ENCODE measurements around the gene ZNF609.
"Not testable (repeated sequence)": the region's sequence is repeated elsewhere in the genome, so short reads cannot be mapped to it uniquely, and the experiment has no call there.

The ZNF609 gene

DNA sequence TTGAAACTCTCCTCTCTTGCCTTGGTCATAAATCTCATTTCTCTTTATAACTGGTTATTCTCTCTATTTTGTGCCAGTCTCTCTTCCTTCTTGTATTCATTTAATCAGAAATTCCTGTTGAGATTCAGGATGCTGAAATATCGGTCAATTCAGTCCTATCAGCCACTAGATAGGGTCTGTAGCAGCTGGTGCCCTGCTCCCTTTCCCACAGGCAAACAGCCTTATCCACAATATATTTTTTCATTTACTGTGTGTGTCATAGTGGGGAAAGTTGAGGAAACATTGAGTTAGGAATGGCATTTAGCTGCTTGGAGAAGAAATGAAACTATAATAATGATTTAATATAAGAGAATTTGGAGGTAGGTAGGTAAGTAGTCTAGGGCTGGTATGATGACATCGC is 168.7 kb downstream of the ZNF609 start:
- no peak for DNase-seq

DNA sequence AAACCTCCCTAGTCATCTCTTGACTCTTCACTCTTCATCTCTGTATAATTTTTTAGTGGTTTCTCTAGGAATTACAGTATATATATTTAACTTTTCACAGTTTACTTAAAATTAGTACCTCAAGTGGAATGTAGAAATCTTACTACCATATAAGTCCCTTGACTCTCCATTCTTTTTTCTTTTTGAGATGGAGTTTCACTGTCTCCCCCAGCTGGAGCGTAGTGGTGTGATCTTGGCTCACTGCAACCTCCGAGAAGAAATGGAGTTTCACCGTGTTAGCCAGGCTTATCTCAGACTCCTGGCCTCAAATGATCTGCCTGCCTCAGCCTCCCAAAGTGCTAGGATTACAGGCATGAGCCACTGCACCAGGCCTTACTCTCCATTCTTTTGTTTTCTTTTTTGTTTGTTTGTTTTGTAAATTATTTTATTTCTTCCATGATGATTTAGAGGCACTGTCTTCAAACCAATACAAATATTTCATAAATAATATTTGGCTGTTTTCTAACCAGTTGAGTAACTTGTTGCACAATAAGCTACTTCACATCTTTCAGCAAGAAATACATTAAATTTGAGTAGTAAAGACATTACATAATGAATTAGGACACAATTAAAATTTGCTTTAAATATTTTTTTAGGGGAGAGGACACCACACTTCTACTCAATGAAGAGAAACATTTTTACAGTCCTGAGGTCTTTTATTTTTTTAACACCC is 170.2 kb downstream of the ZNF609 start:
- no peak for DNase-seq

DNA sequence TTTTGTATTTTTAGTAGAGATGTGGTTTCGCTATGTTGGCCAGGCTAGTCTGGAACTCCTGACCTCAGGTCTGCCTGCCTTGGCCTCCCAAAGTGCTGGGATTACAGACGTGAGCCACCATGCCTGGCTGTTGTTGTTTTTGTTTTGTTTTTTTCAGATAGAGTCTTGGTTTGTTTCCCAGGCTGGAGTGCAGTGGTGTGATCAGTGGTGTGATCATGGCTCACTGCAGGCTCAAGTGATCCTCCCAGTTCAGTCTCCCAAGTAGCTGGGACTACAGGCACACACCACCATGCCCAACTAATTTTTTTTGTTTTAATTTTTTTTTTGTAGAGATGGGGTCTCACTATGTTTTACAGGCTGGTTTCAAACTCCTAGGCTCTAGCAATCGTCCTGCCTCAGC is 172.3 kb downstream of the ZNF609 start:
- not testable (repeated sequence) for DNase-seq

DNA sequence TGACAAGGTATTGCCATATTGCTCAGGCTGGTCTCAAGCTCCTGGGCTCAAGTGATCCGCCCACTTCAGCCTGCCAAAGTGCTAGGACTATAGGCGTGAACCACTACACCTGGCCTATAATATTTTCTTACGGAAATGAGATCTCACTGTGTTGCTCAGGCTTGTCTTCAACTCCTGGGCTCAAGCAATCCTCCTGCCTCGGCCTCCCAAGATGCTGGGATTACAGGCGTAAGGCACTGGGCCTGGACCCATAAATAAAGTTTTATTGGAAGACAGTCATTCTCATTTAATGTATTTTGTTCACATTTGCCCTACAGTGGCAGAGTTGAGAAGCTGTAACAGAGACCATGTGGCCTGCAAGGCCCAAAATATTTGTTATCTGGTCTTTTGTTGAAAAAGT is 173.0 kb downstream of the ZNF609 start:
- no peak for DNase-seq

DNA sequence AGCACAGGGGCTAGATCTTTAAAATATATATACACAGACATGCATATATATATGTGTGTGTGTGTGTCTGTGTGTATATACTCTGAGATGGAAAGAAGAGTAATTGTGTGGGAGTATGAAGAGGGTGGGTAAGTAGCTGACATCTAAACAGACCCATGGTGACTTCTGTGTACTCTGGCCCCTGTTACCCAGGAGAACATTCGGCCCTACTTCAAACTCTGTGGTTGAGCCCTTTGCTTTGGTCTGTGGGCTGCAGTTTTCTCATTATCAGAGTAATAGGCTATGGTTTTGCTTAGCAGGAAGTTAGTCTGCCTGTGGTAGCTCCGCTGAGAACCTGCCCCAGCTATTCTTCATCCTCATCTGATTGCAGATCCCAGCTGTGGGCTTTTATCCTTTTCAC is 173.6 kb downstream of the ZNF609 start:
- DNase-seq: no peak

DNA sequence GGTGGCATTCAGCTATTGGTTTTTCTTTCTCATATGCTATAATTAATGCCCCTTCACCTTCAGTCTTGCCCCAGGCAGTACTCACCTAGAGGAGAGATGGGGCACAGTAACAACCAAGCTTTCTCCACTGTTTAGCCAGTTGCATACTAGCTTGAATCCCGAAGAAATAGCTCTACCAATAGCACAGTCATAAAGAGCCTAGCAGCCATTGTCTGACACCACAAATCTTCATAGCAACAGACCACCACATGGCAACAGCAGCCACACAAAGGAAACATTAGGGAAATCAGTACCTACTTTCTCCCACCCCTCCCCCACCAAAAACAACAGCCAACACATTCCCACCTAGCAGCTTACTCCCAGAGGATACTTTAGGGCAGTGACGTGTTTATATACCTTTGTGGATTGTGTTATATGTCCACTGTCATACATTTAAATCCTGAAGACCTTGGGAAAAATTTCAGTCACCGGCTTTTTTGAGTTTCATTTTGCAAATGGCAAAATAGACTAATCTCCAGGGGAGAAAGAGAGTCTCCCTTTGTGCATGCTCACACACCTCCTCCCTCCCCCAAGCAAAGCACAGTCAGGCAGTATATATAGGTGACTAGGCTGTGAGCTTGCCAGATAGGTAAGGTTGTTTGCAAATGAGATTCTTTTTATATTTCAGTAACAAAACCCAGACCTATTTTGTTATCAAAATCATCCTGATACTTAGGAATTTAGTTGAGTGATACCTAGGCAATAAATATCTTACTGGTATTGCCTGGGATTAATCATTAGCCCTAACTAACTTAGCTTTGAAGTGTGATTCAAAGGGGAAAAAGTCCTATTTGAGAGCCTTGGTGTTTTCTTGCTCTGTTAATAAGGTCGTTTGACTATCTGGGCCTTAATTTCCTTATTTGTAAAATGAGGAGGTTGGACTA is 174.5 kb downstream of the ZNF609 start:
- DNase-seq: no peak

DNA sequence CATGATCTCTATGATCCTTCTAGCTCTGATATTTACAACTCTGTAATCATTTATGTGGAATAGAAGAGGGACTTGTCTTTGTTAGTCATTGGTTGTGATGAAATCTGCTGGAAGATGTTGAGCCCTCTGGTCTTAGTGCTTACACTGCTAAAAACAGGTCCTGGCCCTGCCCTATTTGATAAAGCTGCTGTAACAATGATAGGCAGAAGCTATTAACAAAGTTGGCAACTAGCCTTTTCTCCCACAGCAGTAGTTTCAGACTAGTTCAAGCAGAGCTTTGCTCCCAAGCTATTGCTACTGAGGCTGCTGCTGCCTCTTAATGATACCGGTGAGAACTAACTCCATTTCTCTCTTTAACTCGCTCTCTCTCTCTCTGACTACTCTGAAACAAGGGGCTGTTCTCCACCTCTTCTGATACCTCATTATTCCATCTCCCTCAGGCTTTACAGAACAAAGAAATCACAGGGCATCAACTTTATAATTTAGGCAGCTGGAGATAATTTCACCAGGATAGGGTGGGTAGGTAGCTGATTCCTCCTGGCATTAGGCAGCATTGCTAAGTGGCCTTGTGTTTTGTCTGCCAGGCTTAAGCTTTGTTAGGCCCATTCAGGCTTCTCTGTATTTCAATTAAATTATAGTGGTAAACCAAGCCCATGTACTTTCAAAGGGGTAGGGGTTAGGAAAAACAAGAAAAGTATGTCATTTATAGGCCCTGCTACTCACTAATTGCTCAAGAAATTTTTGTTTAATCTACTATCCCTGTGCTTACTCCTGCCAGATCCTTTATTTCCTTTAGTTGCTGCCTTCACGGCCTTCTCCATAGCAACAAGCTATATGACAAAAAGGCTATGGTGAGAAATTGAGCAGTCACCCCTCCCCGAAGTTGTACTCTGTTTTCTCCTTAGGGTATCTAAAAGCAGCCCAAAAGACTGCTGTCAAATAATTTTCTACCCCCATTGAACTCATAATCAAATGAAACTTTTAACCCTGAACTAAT is 175.4 kb downstream of the ZNF609 start:
- DNase-seq: no peak

DNA sequence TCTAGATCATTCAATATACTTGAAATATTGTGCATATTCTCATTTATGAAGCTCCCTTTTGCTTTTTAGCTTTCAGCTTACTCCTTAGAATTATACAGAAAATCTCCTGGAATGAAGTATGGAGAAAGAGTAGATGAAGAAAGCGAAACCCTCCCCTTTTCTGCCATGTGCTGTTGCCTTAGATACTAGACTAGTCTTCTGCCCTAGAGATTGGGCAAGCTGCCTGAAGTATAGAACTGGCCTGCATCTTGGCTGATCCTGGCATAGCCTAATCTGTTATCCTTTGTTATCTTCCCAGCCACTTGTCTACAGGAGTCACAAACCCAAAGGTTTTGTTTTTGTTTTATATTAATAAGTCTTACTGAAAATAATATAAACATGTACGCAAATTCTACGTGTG is 176.2 kb downstream of the ZNF609 start:
- DNase-seq: no peak

DNA sequence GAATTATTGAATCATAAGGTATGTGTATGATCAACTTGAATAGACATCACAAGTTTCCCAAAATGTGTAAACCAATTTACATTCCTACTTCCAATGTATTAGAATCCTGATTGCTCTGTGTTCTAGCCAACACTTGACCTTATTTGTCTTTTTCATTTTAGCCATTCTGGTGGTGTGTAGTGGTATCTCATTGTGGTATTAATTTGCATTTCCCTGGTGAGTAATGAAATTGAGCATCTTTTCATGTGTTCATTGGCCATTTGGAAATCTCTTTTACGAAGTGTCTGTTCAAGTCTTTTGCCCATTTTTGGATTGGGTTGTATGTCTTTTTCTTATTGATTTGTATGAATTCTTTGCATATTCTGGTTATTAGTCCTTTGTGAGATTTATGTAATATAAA is 177.0 kb downstream of the ZNF609 start:
- no peak for DNase-seq

DNA sequence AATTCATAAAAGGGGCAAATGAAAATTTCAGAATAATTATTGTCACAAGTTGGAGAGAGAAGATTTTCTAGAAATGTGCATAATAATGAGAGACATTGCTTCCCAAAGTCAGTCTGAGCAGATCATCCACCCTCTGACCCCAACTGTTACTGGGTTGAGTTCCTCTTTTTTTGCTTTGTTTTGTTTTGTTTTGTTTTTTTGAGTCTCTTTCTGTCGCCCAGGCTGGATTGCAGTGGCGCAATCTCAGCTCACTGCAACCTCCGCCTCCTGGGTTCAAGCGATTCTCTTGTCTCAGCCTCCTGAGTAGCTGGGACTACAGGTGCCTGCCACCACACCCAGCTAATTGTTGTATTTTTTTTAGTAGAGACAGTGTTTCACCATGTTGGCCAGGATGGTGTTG is 179.4 kb downstream of the ZNF609 start:
- DNase-seq: not testable (repeated sequence)

DNA sequence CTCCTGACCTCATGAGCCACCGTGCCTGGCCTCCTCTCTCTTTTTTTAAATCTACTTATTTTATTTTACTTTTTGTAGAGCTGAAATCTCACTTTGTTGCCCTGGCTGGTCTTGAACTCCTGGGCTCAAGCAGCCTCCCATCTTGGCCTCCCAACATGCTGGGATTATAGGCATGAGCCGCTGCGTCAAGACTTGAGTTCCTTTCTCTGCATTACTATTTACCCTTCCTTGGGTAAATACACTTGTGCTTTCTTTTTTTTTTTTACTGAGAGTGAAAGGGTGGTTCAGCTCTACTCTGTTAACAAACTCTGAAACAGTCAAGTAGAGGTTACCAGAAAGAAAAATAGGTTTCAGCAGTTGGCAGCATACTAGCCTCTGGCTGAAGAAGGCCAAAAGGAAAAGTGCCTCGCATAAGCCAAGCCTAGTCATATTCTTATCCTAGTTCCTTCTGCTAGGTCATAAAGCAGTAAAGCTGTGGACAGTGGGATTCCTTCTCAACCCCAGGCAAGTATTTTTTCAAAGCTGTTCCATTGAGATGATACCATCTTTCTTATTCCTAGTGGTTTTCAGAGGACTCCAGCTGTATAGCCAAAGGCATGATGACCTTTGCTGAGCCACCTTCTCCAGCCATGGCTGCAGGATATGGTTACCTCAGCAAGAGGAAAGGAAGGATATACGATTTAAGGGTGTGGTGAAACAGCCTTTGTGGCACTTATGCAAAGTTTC is 179.9 kb downstream of the ZNF609 start:
- DNase-seq: no peak

DNA sequence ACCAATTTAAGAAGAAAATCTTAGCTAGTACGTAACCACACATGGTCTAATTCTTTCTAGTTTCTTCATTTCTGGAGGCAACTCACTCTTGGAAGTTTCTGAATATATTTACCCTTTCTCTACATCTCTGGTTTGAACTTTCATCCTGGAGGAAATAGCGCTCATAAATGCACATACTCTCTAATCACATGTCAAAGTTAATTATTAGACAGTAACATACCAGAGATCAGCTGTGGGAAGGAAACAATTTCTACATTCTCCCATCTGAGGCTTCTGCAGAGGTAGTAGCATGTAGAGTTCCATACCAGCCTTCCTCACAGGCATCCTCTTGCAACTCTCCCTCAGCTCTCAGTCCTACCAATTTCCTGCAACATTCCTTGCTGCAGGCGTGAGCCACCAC is 182.5 kb downstream of the ZNF609 start:
- no peak for DNase-seq

DNA sequence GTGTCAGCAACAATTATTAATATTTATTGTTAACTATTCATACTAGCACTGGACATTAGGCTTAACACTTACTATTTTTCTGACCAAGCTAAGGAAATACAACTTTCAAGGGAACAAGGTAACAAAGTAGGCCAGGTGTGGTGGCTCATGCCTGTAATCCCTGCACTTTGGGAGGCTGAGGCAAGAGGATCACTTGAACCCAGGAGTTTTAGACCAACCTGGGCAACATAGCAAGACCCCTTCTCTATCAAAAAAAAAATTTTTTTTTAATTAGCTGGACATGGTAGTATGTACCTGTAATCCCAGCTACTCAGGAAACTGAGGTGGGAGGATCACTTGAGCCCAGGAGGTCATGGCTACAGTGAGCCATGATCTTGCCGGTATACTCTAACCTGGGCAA is 183.3 kb downstream of the ZNF609 start:
- no peak for DNase-seq

DNA sequence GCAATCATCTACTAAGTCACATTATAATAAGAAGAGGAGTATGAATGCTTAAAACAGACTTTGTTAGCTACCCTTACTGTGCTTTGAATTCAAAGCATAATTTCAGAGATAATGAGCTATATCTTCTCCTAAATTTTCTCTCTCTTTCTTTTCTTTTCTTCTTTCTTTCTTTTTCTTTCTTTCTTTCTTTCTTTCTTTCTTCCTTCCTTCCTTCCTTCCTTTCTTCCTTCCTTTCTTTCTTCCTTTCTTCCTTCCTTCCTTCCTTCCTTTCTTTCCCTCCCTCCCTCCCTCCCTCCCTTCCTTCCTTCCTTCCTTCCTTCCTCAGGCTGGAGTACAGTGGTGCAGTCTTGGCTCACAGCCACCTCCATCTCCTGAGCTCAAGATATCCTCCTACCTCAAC is 184.4 kb downstream of the ZNF609 start:
- DNase-seq: not testable (repeated sequence)

DNA sequence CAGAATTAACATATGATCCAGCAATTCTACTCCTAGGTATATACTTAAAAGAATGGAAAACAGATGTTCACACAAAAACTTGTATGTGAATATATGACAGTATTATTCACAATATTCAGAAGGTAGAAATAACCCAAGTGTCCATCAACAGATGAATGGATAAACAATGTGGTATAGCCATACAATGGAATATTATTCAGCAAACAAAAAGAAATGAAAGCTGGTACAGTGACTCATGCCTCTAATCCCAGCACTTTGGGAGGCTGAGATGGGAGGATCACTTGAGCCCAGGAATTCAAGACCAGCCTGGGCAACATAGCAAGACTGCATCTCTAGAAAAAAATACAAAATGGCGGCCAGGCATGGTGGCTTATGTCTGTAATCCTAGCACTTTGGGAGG is 185.6 kb downstream of the ZNF609 start:
- DNase-seq: no peak

DNA sequence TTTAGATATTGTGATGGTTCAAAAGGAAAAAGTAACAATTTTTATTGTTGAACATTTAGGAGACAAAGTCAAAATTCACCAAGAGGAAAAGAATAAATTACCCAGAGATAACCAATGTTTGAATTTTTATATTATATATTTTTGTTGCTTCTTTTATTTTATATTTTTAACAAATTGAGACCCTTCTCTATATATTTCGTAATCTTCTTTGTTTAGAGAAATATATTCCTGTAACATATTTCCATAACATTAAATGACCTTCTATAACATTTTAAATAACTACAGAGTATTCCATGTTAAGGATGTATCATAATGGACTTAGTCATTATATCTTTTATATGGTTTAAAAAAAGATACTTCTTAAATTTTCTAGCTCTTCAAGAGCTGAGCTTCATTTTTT is 187.0 kb downstream of the ZNF609 start:
- DNase-seq: no peak

DNA sequence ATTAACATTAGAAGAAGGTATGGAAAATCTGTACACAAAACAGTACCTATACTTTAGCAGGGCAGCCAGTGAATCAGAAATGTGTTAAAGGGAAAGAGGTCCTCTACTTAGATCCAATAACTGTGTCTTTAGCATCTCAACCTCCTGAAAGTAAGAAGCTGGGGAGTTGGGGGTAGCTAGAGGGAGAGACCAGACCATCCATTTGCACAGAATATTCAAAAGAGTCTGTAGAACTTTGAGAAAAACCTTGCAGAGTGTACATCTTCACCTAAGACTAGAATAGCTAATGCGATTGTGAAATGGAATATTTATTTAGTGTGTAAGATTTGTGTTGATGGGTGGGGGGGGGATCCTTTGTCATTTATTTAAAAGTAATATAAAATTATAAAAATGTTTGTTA is 190.2 kb downstream of the ZNF609 start:
- no peak for DNase-seq

DNA sequence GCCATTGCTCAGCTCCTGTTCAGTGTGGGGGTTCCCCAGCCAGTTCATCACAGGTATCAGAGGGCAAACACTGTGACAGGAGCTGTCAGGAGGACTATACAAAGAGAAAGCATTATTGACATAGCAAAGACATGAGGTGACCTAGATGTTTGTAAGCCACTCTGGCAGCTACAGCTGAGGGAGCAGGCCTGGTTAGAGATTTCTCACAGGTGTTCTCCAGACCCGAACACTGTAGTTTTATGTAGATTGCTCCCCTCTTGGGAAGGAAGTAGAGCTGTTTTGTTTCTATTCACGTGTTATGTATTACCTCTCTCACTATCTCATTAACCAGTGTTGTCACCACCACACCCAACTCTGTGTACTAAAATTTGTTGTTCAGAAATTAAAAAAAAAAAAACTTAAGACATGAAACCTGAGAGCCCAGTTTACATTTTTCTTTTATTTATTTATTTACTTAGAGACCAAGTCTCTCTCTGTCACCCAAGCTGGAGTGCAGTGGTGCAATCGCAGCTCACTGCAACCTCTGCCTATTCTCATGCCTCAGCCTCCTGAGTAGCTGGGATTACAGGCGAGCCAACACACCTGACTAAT is 191.3 kb downstream of the ZNF609 start:
- DNase-seq: no peak

DNA sequence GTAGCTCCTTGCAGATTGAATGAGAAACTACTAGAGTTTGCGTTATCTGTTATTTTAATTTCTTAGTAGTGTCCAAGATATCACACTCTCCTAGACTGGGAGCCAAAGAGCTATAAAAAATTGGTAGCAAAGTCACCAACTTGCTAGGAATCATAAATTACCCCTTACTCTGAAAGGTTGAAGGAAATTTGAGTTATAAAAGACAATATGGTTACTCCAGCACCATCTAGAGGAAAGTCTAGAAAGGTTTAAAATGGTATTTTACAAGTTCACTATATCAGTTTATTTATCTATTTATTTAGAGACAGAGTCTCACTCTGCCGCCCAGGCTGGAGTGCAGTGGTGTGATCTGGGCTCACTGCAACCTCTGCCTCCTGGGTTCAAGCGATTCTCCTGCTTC is 193.4 kb downstream of the ZNF609 start:
- no peak for DNase-seq

DNA sequence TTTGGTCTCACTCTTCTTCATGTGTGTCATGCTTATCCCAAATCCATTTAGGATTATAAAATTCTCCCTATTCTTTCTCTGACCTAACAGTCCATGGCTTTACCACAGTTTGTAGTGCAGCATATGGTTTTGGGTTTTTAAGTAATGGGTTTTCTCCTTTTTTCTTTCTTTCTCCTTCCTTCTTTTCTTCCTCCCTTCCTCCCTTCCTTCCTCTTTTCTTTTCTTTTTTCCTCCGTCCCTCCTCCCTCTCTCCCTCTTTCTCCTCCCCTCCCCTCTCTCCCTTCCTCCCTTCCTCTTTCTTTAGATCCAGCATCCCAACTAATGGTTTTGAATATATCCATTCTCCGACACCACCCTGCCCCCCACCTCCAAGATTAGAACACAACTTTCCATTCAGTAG is 196.1 kb downstream of the ZNF609 start:
- no peak for DNase-seq

DNA sequence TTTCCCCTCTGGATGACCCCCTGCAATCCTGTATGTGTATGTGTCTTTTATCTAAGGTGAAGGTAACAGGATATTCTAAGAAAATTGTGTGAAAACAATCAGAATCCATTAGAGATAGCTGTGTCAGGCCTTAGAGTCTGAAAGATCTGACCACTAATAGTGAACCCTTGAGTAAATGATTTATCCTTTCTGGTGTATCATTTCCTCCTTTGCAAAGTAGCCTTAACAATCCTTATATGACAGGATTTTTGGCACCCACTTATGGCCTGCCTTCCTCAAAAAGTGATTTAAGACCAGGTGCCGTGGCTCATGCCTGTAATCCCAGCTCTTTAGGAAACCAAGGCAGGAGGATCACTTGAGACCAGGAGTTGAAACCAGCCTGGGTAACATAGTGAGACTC is 204.8 kb downstream of the ZNF609 start:
- DNase-seq: no peak

DNA sequence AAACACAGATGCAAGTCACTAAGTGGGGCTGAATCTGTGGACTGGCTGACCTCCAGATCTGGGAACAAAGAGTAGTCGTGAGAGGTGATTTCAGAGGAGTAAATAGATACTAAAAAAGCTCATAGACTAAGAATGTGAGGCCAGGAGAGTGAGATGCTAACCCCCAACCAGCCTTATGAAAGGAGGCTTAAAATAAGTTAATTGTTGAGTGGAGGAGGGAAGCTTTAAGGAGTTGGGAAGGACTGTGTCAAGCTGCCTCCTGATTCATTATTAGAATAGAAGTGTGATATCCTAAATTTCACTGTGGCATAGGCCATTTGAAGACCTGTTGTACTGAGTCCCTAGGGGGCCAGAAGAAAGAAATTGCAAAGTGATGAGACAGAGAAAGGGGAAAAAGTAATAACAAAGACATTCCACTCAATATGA is 207.4 kb downstream of the ZNF609 start:
- DNase-seq: no peak
